OCI-LY3 (cell line): Measurements from ENCODE around the gene CYP4F2.
"Not testable (repeated sequence)": the region's sequence is repeated elsewhere in the genome, so short reads cannot be mapped to it uniquely, and the experiment has no call there.

ENCODE experiments used
- H2AFZ ChIP-seq: fragments of 200-600, 300-600 bp; shearing (Covaris generic); 2 replicates; pipeline ENCODE4 v1.6.0; 2014; ENCODE audit warnings: antibody characterized with exemption, low read depth, low read length
- H3K27ac ChIP-seq: fragments of 200-600, 300-600 bp; sonication (generic); 2 replicates; pipeline ENCODE4 v1.5.1; 2014; ENCODE audit warnings: mild to moderate bottlenecking, low read length, moderate library complexity, mixed read lengths
- H3K27me3 ChIP-seq: fragments of 200-600, 300-600 bp; sonication (generic); 2 replicates; pipeline ENCODE4 v1.6.1; 2014; ENCODE audit warnings: low read depth, low read length, mixed read lengths
- H3K36me3 ChIP-seq: fragments of 200-600, 300-600 bp; sonication (generic); replicated peaks from 2 replicates; pipeline ENCODE3; 2014; ENCODE audit warnings: low read depth, low read length, mixed read lengths
- H3K4me1 ChIP-seq: fragments of 300-600, 200-600 bp; sonication (generic); 2 replicates; pipeline ENCODE4 v1.6.1; 2014; ENCODE audit warnings: low read length, mixed read lengths
- H3K4me2 ChIP-seq: fragments of 200-600, 300-600 bp; sonication (generic); 2 replicates; pipeline ENCODE4 v1.6.1; 2014; ENCODE audit warnings: low read length, mixed read lengths
- H3K4me3 ChIP-seq: fragments of 300-600, 200-600 bp; sonication (generic); 2 replicates; pipeline ENCODE4 v1.5.1; 2014; ENCODE audit warnings: antibody characterized with exemption, mild to moderate bottlenecking, low read length, moderate library complexity
- H3K79me2 ChIP-seq: fragments of 300-600, 200-600 bp; shearing (Covaris generic); 2 replicates; pipeline ENCODE4 v1.6.1; 2014; ENCODE audit warnings: mild to moderate bottlenecking, low read length, mixed read lengths
- H3K9ac ChIP-seq: fragments of 300-600, 200-600 bp; shearing (Covaris generic); 2 replicates; pipeline ENCODE4 v1.6.0; 2014; ENCODE audit warnings: mild to moderate bottlenecking, low read length, moderate library complexity
- H3K9me3 ChIP-seq: fragments of 200-600, 300-600 bp; shearing (Covaris generic); 2 replicates; pipeline ENCODE4 v1.6.1; 2014; ENCODE audit warnings: low read length, mixed read lengths; ENCODE audit not compliant: insufficient read depth
- H4K20me1 ChIP-seq: fragments of 200-600, 300-600 bp; sonication (generic); 2 replicates; pipeline ENCODE4 v1.6.1; 2016; ENCODE audit warnings: low read length, mixed read lengths; ENCODE audit not compliant: insufficient read depth
- EZH2phosphoT487 ChIP-seq: fragments of 200-600 bp; shearing (Covaris generic); IDR thresholded peaks from 2 replicates; pipeline ENCODE4 v1.6.1; 2018; ENCODE audit warnings: antibody characterized with exemption, mixed run types, low read depth
- TF ChIP-seq, protein P1 (sequence below): fragments of 200-600, 300-600 bp; sonication (generic); IDR thresholded peaks from 2 replicates; pipeline ENCODE4 v1.5.1; 2014; ENCODE audit warnings: antibody characterized with exemption, low read length, low read depth

CYP4F2 gene

GRCh38 chr19:15885167-15885566 lies 12.7 kb downstream of the CYP4F2 start:
- Histone ChIP-seq H3K9ac (no peak overlapping the region), H3K27me3 (peaks cover 11% of the 10 kb centered on the region), H3K4me3 (no peak overlapping the region), H3K27ac (no peak overlapping the region), H3K36me3 (no peaks in the 10 kb centered on the region), H2AFZ (no peak overlapping the region), H4K20me1 (no peaks in the 10 kb centered on the region), H3K4me2 (no peak overlapping the region), H3K79me2 (no peaks in the 10 kb centered on the region), H3K4me1 (no peaks in the 10 kb centered on the region), H3K9me3 (no peaks in the 10 kb centered on the region)
- TF ChIP-seq EZH2phosphoT487, result no peak
- TF ChIP-seq, protein P1, sequence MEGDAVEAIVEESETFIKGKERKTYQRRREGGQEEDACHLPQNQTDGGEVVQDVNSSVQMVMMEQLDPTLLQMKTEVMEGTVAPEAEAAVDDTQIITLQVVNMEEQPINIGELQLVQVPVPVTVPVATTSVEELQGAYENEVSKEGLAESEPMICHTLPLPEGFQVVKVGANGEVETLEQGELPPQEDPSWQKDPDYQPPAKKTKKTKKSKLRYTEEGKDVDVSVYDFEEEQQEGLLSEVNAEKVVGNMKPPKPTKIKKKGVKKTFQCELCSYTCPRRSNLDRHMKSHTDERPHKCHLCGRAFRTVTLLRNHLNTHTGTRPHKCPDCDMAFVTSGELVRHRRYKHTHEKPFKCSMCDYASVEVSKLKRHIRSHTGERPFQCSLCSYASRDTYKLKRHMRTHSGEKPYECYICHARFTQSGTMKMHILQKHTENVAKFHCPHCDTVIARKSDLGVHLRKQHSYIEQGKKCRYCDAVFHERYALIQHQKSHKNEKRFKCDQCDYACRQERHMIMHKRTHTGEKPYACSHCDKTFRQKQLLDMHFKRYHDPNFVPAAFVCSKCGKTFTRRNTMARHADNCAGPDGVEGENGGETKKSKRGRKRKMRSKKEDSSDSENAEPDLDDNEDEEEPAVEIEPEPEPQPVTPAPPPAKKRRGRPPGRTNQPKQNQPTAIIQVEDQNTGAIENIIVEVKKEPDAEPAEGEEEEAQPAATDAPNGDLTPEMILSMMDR, result no peak

DNA sequence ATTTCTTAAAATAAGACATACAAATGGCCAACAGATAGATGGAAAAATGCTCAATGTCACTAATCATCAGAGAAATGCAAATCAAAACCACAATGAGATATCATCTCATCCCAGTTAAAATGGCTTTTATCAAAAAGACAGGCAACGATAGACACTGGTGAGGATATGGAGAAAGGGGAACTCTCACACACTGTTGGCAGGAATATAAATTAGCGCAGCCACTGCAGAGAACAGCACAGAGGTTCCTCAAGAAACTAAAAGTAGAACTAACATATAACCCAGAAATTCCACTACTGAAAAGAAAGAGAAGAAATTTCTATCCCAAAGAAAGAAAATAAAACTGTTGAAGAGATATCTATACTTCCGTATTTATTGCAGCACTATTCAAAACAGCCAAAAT lies 14.5 kb downstream of the CYP4F2 start:
- H2AFZ ChIP-seq, H3K4me1 ChIP-seq, H3K4me2 ChIP-seq, H3K9me3 ChIP-seq, H4K20me1 ChIP-seq, H3K4me3 ChIP-seq, H3K9ac ChIP-seq, H3K27ac ChIP-seq, H3K79me2 ChIP-seq, H3K36me3 ChIP-seq: not testable (repeated sequence)
- peaks cover 11% of the 10 kb centered on the region for H3K27me3 ChIP-seq

- no peaks in the 10 kb centered on the region for H3K9me3 ChIP-seq
Observed at GRCh38 chr19:15874821-15875474, 22.9 kb downstream of the CYP4F2 start.

DNA sequence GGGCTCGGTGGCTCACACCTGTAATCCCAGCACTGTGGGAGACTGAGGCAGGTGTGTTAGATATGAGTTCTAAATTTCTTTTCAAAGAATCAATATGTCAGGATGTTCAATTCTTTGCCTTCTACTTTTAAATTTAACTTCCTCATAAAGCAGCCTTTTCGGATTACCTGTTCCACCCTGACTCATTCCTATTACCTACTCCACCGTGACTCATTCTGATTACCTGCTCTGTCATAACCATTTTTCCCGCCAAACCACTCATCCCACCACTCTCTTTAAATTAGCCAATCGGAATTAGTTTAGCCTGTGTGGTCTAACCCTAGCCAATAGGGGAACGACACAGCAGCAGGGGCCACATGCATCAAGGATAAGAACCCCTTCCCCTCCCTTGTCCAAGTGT lies 24.1 kb downstream of the CYP4F2 start:
- H3K27me3 ChIP-seq, H3K27ac ChIP-seq, H3K79me2 ChIP-seq, H3K36me3 ChIP-seq, H3K4me2 ChIP-seq, H3K4me1 ChIP-seq, H3K9me3 ChIP-seq, H2AFZ ChIP-seq, H3K4me3 ChIP-seq, H4K20me1 ChIP-seq, H3K9ac ChIP-seq: not testable (repeated sequence)

More at GRCh38 chr19:15874821-15875474, 22.9 kb downstream of the CYP4F2 start:
- H3K36me3 ChIP-seq, result no peaks in the 10 kb centered on the region
- TF ChIP-seq, protein P1, result no peak
- TF ChIP-seq EZH2phosphoT487, result no peak
- H3K4me3 ChIP-seq, result no peak overlapping the region
- no peaks in the 10 kb centered on the region for H3K79me2 ChIP-seq
- H3K27me3 ChIP-seq, result no peaks in the 10 kb centered on the region
- no peak overlapping the region for H3K9ac ChIP-seq
- H2AFZ ChIP-seq, result no peak overlapping the region
- no peaks in the 10 kb centered on the region for H4K20me1 ChIP-seq
- no peak overlapping the region for H3K4me2 ChIP-seq
- H3K4me1 ChIP-seq, result no peaks in the 10 kb centered on the region
- no peak overlapping the region for H3K27ac ChIP-seq

DNA sequence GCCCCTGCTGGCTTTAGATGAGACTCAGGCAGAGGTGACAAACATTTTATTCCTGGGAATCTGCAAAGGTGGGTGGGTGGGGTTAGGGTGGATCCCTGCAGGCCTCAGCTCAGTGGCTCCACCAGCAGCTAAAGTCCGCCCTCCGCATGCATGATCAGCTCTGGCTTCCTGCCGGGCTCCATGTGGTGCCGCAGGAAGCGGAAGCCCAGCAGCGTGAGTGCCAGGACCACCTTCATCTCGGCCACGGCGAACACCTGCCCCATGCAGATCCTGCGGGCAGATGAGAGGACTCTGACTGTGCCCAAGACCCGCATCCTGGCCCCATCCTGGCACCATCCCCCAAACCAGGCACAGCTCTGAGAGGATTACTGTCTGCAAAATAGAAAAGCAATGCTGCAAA lies 26.3 kb downstream of the CYP4F2 start:
- H3K4me2 ChIP-seq, result no peak overlapping the region
- no peak overlapping the region for H2AFZ ChIP-seq

More for the DNA sequence above, 26.3 kb downstream of the CYP4F2 start:
- Histone ChIP-seq H3K9ac (no peak overlapping the region), H3K79me2 (no peaks in the 10 kb centered on the region), H3K36me3 (no peaks in the 10 kb centered on the region), H3K4me3 (no peak overlapping the region), H3K27ac (no peak overlapping the region), H3K4me1 (no peaks in the 10 kb centered on the region), H3K9me3 (no peaks in the 10 kb centered on the region), H4K20me1 (no peaks in the 10 kb centered on the region), H3K27me3 (no peaks in the 10 kb centered on the region)
- TF ChIP-seq, protein P1, result no peak
- no peak for TF ChIP-seq EZH2phosphoT487
